Left lung (tissue), 10 donors: ENCODE measurements around the gene PLAAT4. TPM values are rescaled to one million over a fixed set of nuclear protein-coding genes. Genes with fewer than 3 reads are reported as not detected.
"Not testable (repeated sequence)": the region's sequence is repeated elsewhere in the genome, so short reads cannot be mapped to it uniquely, and the experiment has no call there.

ENCODE experiments used
- ATAC-seq: fragments of 200-7000 bp; cut with Tn5 transposase; one replicate; pipeline ENCODE4 v1.9.1; 2020; ENCODE audit warnings: moderate library complexity
- DNase-seq, 4 donors: peaks; one replicate each; pipeline ENCODE4 v3.0.0-alpha.2; 2013 to 2020
- H3K27ac ChIP-seq, 2 donors: fragments of 200-600 bp; sonication (generic) in 1 of 2; one replicate each; pipeline versions ENCODE4 v1.5.0 to v1.8.0; 2020 to 2021
- H3K27me3 ChIP-seq, 2 donors: fragments of 200-600 bp; sonication (generic) in 1 of 2; one replicate each; pipeline versions ENCODE4 v1.5.0 to v1.8.0; 2020 to 2021
- H3K36me3 ChIP-seq, 2 donors: fragments of 200-600 bp; sonication (generic) in 1 of 2; one replicate each; pipeline versions ENCODE4 v1.5.0 to v1.8.0; 2020 to 2021
- H3K4me1 ChIP-seq, 2 donors: fragments of 200-600 bp; one replicate each; pipeline ENCODE4 v1.8.0; 2021
- H3K4me3 ChIP-seq, 2 donors: fragments of 200-600 bp; sonication (generic) in 1 of 2; one replicate each; pipeline versions ENCODE4 v1.5.0 to v1.8.0; 2020 to 2021; ENCODE audit warnings: mild to moderate bottlenecking in 1 of 2
- H3K9me3 ChIP-seq, 2 donors: fragments of 200-600 bp; sonication (generic) in 1 of 2; one replicate each; pipeline versions ENCODE4 v1.5.0 to v1.8.0; 2020 to 2021
- CTCF ChIP-seq, 2 donors: fragments of 200-600 bp; sonication (generic) in 1 of 2; IDR thresholded peaks; one replicate each; pipeline versions ENCODE4 v1.5.0 to v1.8.0; 2021; ENCODE audit warnings: antibody characterized with exemption in 2 of 2
- intact Hi-C, 2 donors: fragments of 100-400 bp; cut with DNase I; formaldehyde crosslinking; loops; one replicate each; pipeline versions ENCODE4 v1.11.2 to v1.14.2; 2022
- polyA plus RNA-seq, 6 donors: library from polyadenylated mRNA; unstranded; fragments of 120-200 nt; gene quantifications; one replicate each; pipeline ENCODE4 v1.2.1, GENCODE V29; 2013; ENCODE audit not compliant: insufficient read length in 6 of 6
- total RNA-seq, 2 donors: library from RNA; stranded (reverse); fragmentation: NEBNext Ultra II Directional; extraction: Animal tissue kit (Norgen Biotek cat#: 25700); gene quantifications; one replicate each; pipeline ENCODE4 v1.2.1, GENCODE V29; 2021
- donor health status: DM: no; HTN: yes; CAD: no.
- donor health status: DM: no; HTN: no; CAD: no.

The PLAAT4 gene
- total and polyA plus RNA-seq, 8 donors: 6.5 to 217 (median 8.6) TPM

GRCh38 chr11:63532799-63533475 lies 3.7 kb upstream of the PLAAT4 start:
- H3K4me1 ChIP-seq: peaks cover 18 to 49% of the 10 kb centered on the region in 2 donors
- H3K27ac ChIP-seq: no peak overlapping the region
- ATAC-seq: no peak
- H3K36me3 ChIP-seq: no peaks in the 10 kb centered on the region
- no peak for TF ChIP-seq CTCF (IDR thresholded peaks at IDR 0.05)
- H3K9me3 ChIP-seq: no peaks in the 10 kb centered on the region
- H3K4me3 ChIP-seq: no peak overlapping the region
- no peak for DNase-seq
- intact Hi-C loops: no loop called here
- H3K27me3 ChIP-seq: no peaks in the 10 kb centered on the region

DNA sequence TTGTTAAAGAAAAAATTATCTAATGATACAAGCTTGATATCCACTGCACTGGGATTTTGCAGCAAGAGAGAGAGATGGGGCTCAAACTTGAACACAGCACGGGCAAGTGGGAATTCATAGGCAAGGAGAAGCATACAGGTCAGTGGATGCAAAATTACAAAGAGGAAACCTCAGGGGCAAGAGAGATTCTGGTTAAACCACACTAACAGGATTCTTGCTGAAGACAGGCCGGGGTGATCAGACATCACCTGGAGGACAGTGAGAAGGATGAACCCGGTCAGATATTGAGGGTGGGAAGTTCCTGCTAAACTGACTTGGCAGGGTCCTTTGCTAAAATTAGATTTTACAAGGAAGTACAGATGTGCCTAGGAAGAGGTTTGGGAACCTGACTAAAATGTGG lies 2.5 kb upstream of the PLAAT4 start:
- no peak for TF ChIP-seq CTCF (IDR thresholded peaks at IDR 0.05)
- intact Hi-C loops: no loop called here
- Histone ChIP-seq H3K27me3 (no peaks in the 10 kb centered on the region), H3K4me3 (no peak overlapping the region), H3K36me3 (no peaks in the 10 kb centered on the region), H3K27ac (no peak overlapping the region), H3K4me1 (peaks cover 22 to 60% of the 10 kb centered on the region in 2 donors), H3K9me3 (no peaks in the 10 kb centered on the region)
- DNase-seq (no peak), ATAC-seq (no peak)

DNA sequence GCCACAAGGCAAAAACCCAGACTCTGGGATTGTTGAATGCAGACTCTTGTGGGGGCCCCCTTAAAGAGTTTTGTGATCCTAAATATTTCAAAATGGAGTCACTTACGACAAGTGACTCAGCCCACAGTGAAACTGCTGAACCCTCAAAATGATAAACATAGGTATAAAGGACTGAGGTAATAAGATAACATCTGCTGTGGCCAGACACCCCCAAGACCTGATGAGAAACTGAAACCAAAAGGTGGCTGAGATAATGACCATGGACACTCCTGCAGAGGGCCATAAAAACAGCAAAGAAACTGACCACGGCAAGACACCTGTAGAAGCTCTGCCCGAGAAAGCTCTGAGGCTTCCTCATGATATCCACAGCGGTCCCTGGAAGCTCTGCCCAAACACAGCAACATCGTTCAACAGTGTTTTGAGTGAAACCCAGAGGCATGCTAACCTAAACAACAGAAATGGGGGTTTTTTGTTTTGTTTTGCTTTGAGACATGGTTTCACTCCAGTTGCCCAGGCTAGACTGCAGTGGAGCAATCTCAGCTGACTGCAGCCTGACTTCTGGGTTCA lies 1.6 kb upstream of the PLAAT4 start:
- intact Hi-C loops: no loop called here
- H3K27me3 ChIP-seq: no peaks in the 10 kb centered on the region
- H3K27ac ChIP-seq: no peak overlapping the region
- ATAC-seq: no peak
- no peak overlapping the region for H3K4me3 ChIP-seq
- no peak for DNase-seq
- H3K9me3 ChIP-seq: no peaks in the 10 kb centered on the region
- no peaks in the 10 kb centered on the region for H3K36me3 ChIP-seq
- peaks cover 22 to 62% of the 10 kb centered on the region in 2 donors for H3K4me1 ChIP-seq
- TF ChIP-seq CTCF (IDR thresholded peaks at IDR 0.05): no peak

- no peaks in the 10 kb centered on the region for H3K36me3 ChIP-seq
- DNase-seq (no peak), ATAC-seq (no peak)
- no peak for TF ChIP-seq CTCF (IDR thresholded peaks at IDR 0.05)
- no peaks in the 10 kb centered on the region for H3K27me3 ChIP-seq
- intact Hi-C loops: no loop called here
- peak overlapping the region in 1 of 2 donors; percentile 82 for H3K27ac ChIP-seq
- H3K9me3 ChIP-seq: no peaks in the 10 kb centered on the region
- H3K4me1 ChIP-seq: peaks cover 22 to 62% of the 10 kb centered on the region in 2 donors
- no peak overlapping the region for H3K4me3 ChIP-seq
These were observed 874 bp upstream of the PLAAT4 start for GRCh38 chr11:63535734-63536133.

DNA sequence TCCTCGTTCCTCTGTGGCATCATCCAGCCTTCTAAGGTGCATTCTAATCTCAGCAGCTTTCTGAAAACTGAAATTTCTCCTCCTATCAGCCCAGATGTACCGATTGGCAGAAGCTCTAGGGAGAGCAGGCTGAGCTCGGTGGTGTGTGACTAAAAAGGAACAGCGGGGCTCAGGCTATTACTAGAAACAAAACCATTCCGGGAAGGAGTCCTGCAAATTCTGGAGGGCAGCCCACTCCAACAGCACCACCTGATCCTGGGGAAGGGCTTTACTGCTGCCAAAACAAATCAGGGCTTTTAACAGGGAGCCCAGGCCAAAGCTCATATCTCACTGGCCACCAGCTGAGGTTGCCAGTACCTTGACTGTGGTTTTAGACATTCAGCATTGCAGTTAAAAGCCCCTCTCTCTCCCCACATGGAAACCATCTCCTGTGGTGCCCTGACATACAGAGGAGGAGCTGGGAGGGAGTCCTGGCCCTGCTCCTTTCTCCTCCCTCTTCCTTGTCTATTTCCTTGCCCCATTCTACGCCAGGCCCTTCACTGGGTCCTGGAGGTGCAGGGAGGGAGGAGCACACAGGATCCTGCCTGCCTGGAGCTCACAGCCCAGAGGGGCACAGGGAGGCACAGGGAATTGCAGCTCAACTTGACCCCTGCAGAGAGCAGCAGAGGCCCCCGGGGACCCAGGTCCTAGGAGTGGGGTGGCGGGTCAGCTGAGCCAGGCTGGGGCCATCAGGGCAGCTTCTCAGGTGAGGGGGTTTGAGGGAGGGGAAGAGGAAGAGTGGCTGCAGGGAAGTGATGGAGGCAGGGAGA lies 889 bp downstream of the PLAAT4 start:
- no peaks in the 10 kb centered on the region for H3K9me3 ChIP-seq
- intact Hi-C loops: no loop called here
- H3K27me3 ChIP-seq: no peaks in the 10 kb centered on the region
- peak; percentile 82 for ATAC-seq
- H3K27ac ChIP-seq: peak overlapping the region; percentile 82 to 93
- peak overlapping the region; percentile 27 to 51 for H3K4me3 ChIP-seq
- peaks cover 22 to 55% of the 10 kb centered on the region in 2 donors for H3K4me1 ChIP-seq
- H3K36me3 ChIP-seq: no peaks in the 10 kb centered on the region
- peak in 2 of 4 donors; percentile 39 to 71 for DNase-seq
- no peak for TF ChIP-seq CTCF (IDR thresholded peaks at IDR 0.05)

GRCh38 chr11:63542506-63542905 lies 5.9 kb downstream of the PLAAT4 start:
- H3K4me3 ChIP-seq, H3K9me3 ChIP-seq, intact Hi-C loops, H3K27me3 ChIP-seq, DNase-seq, H3K27ac ChIP-seq: not testable (repeated sequence)
- H3K4me1 ChIP-seq: peaks cover 8 to 24% of the 10 kb centered on the region in 2 donors
- peak; percentile 57 for ATAC-seq
- peaks cover 0 to 28% of the 10 kb centered on the region in 2 donors for H3K36me3 ChIP-seq
